GM21390 (cell line): ENCODE measurements around the gene LEMD2.
"Not testable (repeated sequence)": the region's sequence is repeated elsewhere in the genome, so short reads cannot be mapped to it uniquely, and the experiment has no call there.

ENCODE experiments used
- ATAC-seq: cut with Tn5 transposase; IDR thresholded peaks from one replicate; pipeline ENCODE4 v1.9.1; 2021; ENCODE audit not compliant: unreplicated experiment

LEMD2 gene

GRCh38 chr6:33788694-33789549, at the start of gene LEMD2:
Gene LEMD2 (minus strand): TSS chr6:33789130. CDS start chr6:33789116, 14 bp downstream.
- ATAC-seq, result peak; percentile 81

DNA sequence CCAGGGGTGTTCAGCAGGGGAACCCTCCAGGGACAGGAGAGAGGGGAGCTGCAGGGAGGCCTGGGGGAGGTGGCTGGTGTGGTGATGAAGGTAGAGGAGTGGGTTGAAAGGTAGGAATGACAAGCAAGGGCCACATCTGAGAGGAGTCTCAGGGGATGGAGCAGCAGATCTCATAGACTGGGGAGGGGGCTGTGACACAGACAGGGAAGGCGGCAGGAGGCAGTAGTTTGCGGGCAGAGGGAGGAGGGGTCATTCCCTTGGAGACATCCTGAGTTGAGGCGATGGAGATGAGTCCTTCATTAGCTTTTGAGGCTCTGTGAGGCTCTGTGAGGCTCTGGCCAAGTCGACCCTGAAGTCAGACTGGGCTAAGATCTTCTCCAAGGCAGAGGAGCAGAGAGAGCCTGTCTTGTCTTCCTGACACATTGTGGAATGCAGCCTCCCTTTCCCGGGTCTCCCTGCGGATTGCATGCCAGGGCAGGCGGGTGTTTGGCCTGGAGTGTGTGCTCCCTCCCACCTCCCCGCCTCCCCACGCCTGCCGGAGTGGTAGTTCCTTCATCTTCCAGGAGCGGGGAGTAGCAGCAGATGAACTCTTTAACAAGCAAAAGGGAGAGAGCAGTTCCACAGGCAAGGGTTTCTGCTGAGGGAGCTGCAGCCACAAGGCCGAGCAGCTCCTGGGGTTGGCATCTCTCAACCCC, 49.2 kb upstream of the LEMD2 start:
- no peak for ATAC-seq

DNA sequence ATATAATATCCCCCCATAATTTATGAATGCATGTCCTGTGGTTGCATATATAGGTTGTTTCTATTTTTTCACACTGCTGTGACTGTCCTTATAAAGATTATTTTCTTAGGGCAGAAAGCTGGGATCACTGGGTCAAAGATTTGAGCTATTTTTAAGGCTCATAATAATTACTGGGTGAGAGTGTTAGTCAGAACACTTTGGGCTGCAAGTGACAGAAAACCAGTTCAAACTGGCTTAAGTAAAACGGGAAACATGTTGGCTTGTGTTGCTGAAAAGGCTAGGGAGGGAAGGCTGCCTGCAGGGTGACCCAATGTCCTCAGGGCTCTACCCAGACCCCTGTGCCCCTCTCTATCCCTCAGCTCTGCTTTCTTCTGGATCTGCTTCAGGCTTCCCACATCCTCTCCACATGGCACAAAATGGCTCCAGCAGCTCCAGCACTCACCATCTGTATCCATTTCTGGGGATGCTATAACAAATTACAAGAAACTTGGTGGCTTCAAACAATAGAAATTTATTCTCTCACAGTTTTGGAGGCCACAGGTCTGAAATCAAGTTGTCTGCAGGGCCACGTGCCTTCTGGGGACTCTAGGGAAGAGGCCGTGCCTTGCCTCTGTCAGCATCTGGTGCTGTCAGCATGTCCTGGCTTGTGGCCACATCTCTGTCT, 48.0 kb upstream of the LEMD2 start:
- ATAC-seq, result no peak

- no peak for ATAC-seq
These were observed 45.8 kb upstream of the LEMD2 start for GRCh38 chr6:33834401-33835392.

- ATAC-seq, result no peak
These were observed 44.7 kb upstream of the LEMD2 start for GRCh38 chr6:33833599-33833998.

GRCh38 chr6:33832831-33833230, 43.9 kb upstream of the LEMD2 start:
- not testable (repeated sequence) for ATAC-seq

GRCh38 chr6:33831725-33832124, 42.8 kb upstream of the LEMD2 start:
- not testable (repeated sequence) for ATAC-seq

DNA sequence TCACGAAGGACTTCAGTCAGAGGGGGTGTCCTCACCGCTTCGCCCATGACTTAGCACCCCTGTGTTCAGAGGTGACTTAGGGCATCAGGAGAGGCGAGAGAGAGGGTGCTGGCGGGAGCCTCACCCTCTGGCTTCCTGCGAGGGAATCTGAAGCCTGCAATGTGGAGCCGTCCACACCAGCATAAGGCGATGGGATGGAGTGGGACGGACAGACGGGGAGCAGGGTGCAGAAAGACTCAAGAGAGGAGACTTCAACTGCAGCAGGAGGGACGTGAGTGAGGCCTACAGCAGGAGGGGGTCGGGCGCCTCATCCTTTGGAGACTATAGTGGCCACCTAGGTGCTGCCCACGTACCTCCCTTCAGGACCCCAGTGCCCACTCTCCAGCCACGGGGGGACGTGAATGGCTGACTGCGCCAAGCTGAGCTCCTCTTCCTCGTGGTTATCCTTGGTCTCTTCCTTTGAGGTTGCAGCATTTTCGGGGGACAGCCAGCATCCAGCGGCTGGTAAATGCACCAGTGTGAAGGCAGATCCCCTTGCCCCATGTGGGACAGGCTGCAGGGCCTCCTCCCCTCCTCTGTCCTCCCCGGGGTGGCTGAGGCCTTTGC, 41.8 kb upstream of the LEMD2 start:
- no peak for ATAC-seq

DNA sequence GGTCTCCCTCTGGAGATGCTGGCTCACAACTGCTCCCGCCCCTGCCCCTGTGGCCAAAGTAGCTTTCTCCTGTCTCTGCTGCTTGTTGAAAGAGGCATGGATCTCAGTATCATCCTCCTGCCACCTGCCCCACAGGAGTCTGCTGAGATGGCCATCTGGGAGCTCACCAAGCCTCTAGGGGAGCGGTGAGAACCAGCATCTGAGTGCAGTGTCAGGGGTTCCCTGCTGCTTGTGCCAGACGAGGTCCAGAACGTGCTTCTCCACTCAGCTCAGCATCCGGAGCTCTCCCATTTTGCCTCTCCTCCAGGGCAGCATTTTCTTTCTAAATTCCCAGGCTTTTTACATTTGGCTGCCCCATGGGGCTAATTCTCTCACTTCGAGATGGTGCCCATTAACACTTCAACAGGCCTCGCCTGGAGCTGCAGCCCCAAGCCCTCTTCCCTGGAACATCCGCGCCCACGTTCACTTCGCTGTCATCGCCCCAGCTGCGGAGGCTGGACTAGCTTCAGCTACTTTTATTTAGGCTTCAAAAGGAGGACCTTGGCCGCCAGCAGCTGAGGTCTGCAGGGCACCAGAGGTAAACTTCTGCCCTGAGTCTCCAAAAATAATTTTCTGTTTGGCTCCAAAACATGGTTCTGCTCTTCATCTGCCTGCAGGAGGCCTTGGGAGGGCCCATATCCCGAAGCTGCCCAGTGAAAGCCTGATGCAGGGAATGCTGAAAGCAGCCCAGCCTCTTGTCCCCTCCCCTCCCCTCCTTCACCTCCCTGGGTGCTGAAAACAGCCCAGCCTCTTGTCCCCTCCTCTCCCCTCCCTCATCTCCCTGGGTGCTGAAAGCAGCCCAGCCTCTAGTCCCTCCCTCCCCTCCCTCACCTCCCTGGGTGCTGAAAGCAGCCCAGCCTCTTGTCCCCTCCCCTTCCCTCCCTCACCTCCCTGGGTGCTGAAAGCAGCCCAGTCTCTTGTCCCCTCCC, 40.1 kb upstream of the LEMD2 start:
- no peak for ATAC-seq

GRCh38 chr6:33828452-33828763, 39.5 kb upstream of the LEMD2 start:
- no peak for ATAC-seq

GRCh38 chr6:33827546-33828451, 38.9 kb upstream of the LEMD2 start:
- ATAC-seq, result no peak

GRCh38 chr6:33826537-33826936, 37.6 kb upstream of the LEMD2 start:
- ATAC-seq, result no peak

DNA sequence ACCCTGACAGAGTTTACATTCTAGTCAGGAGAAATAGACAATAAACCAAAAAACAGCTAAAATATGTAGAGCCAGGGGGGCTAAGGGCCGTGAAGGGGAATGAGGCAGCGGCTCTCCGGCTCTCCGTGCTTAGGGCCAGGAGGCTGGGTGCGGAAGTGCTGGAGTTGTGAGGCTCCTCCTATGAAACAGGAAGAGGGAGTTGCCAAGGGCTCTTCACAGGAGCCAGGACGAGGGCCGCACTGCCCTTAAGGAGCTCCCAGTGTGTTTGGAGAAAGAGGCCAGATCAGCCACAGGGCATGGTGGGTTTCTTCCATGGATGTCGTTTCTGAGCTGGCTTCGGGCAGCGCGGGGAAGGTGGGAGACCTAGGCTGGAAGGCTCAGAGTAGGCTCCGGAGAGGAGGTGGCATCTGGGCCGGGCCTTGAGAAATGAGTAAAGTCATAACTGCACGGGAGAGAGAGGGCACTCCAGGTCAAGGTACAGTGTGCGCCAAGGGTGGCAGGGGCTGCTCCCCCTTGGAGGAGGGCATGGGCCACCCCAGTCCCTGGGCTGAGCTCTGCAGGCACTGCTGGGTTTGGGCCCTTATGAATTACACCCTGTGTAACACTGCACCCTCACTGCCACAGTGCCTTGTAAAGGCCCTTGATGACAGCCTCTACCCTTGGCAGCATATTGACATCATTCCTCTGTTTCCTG, 35.7 kb upstream of the LEMD2 start:
- no peak for ATAC-seq

GRCh38 chr6:33823806-33824205, 34.9 kb upstream of the LEMD2 start:
- ATAC-seq, result no peak

- no peak for ATAC-seq
These were observed 33.9 kb upstream of the LEMD2 start for GRCh38 chr6:33822575-33823395.

- no peak for ATAC-seq
These were observed 32.0 kb upstream of the LEMD2 start for GRCh38 chr6:33820784-33821520.
